Body of pancreas (tissue), 4 donors: ENCODE data around the gene SLC25A21. TPM values are rescaled to one million over a fixed set of nuclear protein-coding genes. Genes with fewer than 3 reads are reported as not detected.

ENCODE experiments used
- ATAC-seq: fragments of 150-250 bp; one replicate; pipeline ENCODE4 v1.9.1; 2016
- DNase-seq, 4 donors: peaks; one replicate each; pipeline ENCODE4 v3.0.0-alpha.2; 2019
- H3K27ac ChIP-seq, 4 donors: fragments of 200-600 bp; sonication (generic); 1 replicate in 3 of 4; 2 replicates in 1 of 4; pipeline versions ENCODE4 v1.5.1 to v1.6.1; 2016 to 2019; ENCODE audit warnings: mild to moderate bottlenecking in 1 of 4, mixed read lengths in 1 of 4, moderate library complexity in 1 of 4
- H3K27me3 ChIP-seq, 2 donors: fragments of 200-600 bp; sonication (generic); one replicate each; pipeline ENCODE4 v1.6.0; 2016; ENCODE audit warnings: mild to moderate bottlenecking in 1 of 2
- H3K36me3 ChIP-seq, 2 donors: fragments of 200-600 bp; sonication (generic); replicated peaks in 1 of 2; 2 replicates each; pipeline ENCODE4 v1.5.1; 2016; ENCODE audit warnings: low read depth in 2 of 2; ENCODE audit not compliant: insufficient read depth in 1 of 2
- H3K4me1 ChIP-seq: fragments of 200-600 bp; sonication (generic); one replicate; pipeline ENCODE4 v1.6.0; 2016
- H3K4me3 ChIP-seq, 2 donors: fragments of 200-600 bp; sonication (generic); 1 replicate in 1 of 2; 2 replicates in 1 of 2; pipeline ENCODE4 v1.5.1; 2016 to 2019
- H3K9me3 ChIP-seq, 3 donors: fragments of 200-600 bp; sonication (generic); 1 replicate in 2 of 3; 2 replicates in 1 of 3; pipeline ENCODE4 v1.5.1; 2016
- CTCF ChIP-seq, 7 experiments: fragments of 450-650 bp in 4 of 7; fragments of 200-600 bp in 3 of 7; sonication (generic) in 3 of 7; IDR thresholded peaks; one replicate each; pipeline ENCODE4 v1.5.1; 2016 to 2019; ENCODE audit warnings: antibody characterized with exemption in 7 of 7
- POLR2A ChIP-seq, 3 donors: fragments of 450-650 bp; IDR thresholded peaks; one replicate each; pipeline ENCODE4 v1.6.1; 2016; ENCODE audit warnings: antibody characterized with exemption in 3 of 3, mild to moderate bottlenecking in 2 of 3
- WGBS, 2 donors: methylation state at CpG; one replicate each; pipeline ENCODE4 v1.1.5; 2017; 5-methylcytosine and 5-hydroxymethylcytosine counted together
- intact Hi-C: fragments of 100-400 bp; cut with DNase I; formaldehyde crosslinking; loops from one replicate; pipeline ENCODE4 v1.15.1; 2023
- total RNA-seq, 2 donors: library from RNA; depleted of rRNA; stranded (reverse); fragments of >200 nt; gene quantifications; one replicate each; pipeline ENCODE4 v1.1.0, GENCODE V29; 2016

Gene SLC25A21
- total RNA-seq, 2 donors from 2014 or later, result not detected

DNA sequence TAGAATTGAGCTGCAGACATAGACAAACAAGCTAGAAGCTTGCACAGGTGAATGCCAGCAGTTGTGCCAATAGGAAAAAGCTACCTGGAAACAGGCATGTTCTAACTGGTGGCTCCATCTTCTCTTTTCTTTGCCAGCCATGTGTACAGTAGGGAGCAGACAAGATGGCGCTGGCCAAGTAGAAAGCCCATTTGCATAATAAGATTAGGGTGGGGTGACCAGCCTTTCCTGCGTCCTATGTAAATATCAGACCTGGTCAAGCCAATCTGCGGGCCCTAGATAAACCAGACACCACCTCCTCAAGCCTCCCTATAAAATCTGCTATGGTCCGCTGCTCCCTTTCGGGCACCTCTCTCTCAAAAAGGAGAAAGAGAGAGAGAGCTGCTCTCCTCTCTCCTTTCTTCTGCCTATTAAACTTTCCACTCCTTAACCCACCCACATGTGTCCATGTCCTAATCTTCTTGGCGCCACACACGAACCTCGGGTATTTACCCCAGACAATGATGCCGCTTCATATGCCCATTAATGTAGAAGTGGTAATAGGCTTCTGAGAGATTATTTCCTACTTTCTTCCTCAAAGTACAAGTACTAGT is 201.0 kb downstream of the SLC25A21 start:
- no peaks in the 10 kb centered on the region for H3K9me3 ChIP-seq
- H3K4me3 ChIP-seq, result no peak overlapping the region
- H3K36me3 ChIP-seq, result no peaks in the 10 kb centered on the region
- intact Hi-C loops, result no loop called here
- H3K27me3 ChIP-seq, result no peaks in the 10 kb centered on the region
- no peak overlapping the region for H3K27ac ChIP-seq
- H3K4me1 ChIP-seq, result no peaks in the 10 kb centered on the region
- DNase-seq (no peak), ATAC-seq (no peak)
- 84 to 88% methylated on average over 9 of the region's 9 CpGs for WGBS, 2 donors
- TF ChIP-seq POLR2A (IDR thresholded peaks at IDR 0.05) (no peak), CTCF (IDR thresholded peaks at IDR 0.05) (no peak)

- 54 to 67% methylated on average over 9 of the region's 9 CpGs for whole genome bisulfite sequencing, 2 donors
- Histone ChIP-seq H3K36me3 (no peaks in the 10 kb centered on the region), H3K27ac (no peak overlapping the region), H3K9me3 (no peaks in the 10 kb centered on the region), H3K4me1 (no peaks in the 10 kb centered on the region), H3K4me3 (no peak overlapping the region), H3K27me3 (no peaks in the 10 kb centered on the region)
- no peak for TF ChIP-seq POLR2A (IDR thresholded peaks at IDR 0.05)
- no peak for TF ChIP-seq CTCF (IDR thresholded peaks at IDR 0.05)
- ATAC-seq (no peak), DNase-seq (no peak)
- intact Hi-C loops, result no loop called here
These were observed 204.4 kb downstream of the SLC25A21 start for GRCh38 chr14:36967892-36968555.

DNA sequence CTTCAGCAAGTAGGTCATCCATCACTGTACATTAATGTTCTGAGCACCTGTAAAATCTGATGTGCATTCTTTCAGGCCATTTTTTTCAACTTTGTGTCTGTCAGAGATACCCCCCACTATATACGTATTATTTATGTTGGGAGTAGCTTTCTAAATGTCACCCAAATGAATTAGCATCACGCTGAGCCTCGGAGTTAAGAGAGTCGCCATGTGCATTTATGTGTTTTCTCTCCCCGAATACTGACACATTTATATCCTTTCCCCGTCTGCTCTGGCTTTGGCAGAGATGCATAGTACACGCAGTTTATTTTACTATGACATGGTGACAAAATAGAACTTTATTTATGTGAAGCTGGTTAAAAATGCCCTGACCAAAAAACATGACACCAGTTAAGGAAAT is 216.4 kb downstream of the SLC25A21 start:
- Histone ChIP-seq H3K4me3 (no peak overlapping the region), H3K27ac (no peak overlapping the region), H3K36me3 (no peaks in the 10 kb centered on the region), H3K4me1 (peaks cover 13% of the 10 kb centered on the region), H3K9me3 (no peaks in the 10 kb centered on the region), H3K27me3 (no peaks in the 10 kb centered on the region)
- 78 to 81% methylated on average over 7 of the region's 7 CpGs for WGBS, 2 donors
- intact Hi-C loops, result no loop called here
- ATAC-seq (no peak), DNase-seq (no peak)
- TF ChIP-seq POLR2A (IDR thresholded peaks at IDR 0.05) (no peak), CTCF (IDR thresholded peaks at IDR 0.05) (no peak)

GRCh38 chr14:36955376-36955775 is 217.0 kb downstream of the SLC25A21 start:
- Histone ChIP-seq H3K36me3 (no peaks in the 10 kb centered on the region), H3K4me1 (peaks cover 13% of the 10 kb centered on the region), H3K27ac (no peak overlapping the region), H3K4me3 (no peak overlapping the region), H3K9me3 (no peaks in the 10 kb centered on the region), H3K27me3 (no peaks in the 10 kb centered on the region)
- no peak for TF ChIP-seq POLR2A (IDR thresholded peaks at IDR 0.05)
- no peak for TF ChIP-seq CTCF (IDR thresholded peaks at IDR 0.05)
- intact Hi-C loops, result no loop called here
- DNase-seq, result no peak
- no peak for ATAC-seq

GRCh38 chr14:36952689-36953088 is 219.7 kb downstream of the SLC25A21 start:
- ATAC-seq (no peak), DNase-seq (no peak)
- TF ChIP-seq CTCF (IDR thresholded peaks at IDR 0.05) (no peak), POLR2A (IDR thresholded peaks at IDR 0.05) (no peak)
- Histone ChIP-seq H3K27ac (no peak overlapping the region), H3K9me3 (no peaks in the 10 kb centered on the region), H3K27me3 (no peaks in the 10 kb centered on the region), H3K36me3 (no peaks in the 10 kb centered on the region), H3K4me3 (no peak overlapping the region), H3K4me1 (no peaks in the 10 kb centered on the region)
- intact Hi-C loops, result no loop called here
- WGBS, 2 donors, result 72 to 78% methylated on average over 3 of the region's 3 CpGs
